GM18870 (cell line): ENCODE data around the gene C1QTNF12.

ENCODE experiments used
- ATAC-seq: cut with Tn5 transposase; IDR thresholded peaks from one replicate; pipeline ENCODE4 v1.9.1; 2021; ENCODE audit warnings: moderate library complexity; ENCODE audit not compliant: unreplicated experiment

Gene C1QTNF12

GRCh38 chr1:1215080-1215676 is 31.3 kb downstream of the C1QTNF12 start:
- no peak for ATAC-seq

- ATAC-seq: no peak
These were observed 32.9 kb downstream of the C1QTNF12 start, which contains the start of gene TNFRSF4 for GRCh38 chr1:1213345-1214265. TSS of gene TNFRSF4 (minus strand) at chr1:1214153. CDS start at chr1:1214127, 26 bp downstream.

GRCh38 chr1:1212780-1213344 is 33.7 kb downstream of the C1QTNF12 start:
- no peak for ATAC-seq

GRCh38 chr1:1211541-1212441 is 34.7 kb downstream of the C1QTNF12 start:
- ATAC-seq: no peak

GRCh38 chr1:1210726-1211540 is 35.6 kb downstream of the C1QTNF12 start:
- ATAC-seq: no peak

GRCh38 chr1:1208713-1209433 is 37.6 kb downstream of the C1QTNF12 start:
- ATAC-seq: no peak

- ATAC-seq: no peak
These were observed 39.0 kb downstream of the C1QTNF12 start for GRCh38 chr1:1207571-1207892.

GRCh38 chr1:1206966-1207531 is 39.5 kb downstream of the C1QTNF12 start:
- no peak for ATAC-seq

GRCh38 chr1:1206376-1206965 is 40.1 kb downstream of the C1QTNF12 start, which contains the start of gene TNFRSF18:
TSS of gene TNFRSF18 (minus strand) at chr1:1206592. CDS start at chr1:1206571, 21 bp downstream.
- ATAC-seq: no peak

GRCh38 chr1:1205769-1206375 is 40.6 kb downstream of the C1QTNF12 start:
- no peak for ATAC-seq

GRCh38 chr1:1204998-1205768 is 41.3 kb downstream of the C1QTNF12 start:
- ATAC-seq: no peak

GRCh38 chr1:1204425-1204920 is 42.0 kb downstream of the C1QTNF12 start:
- no peak for ATAC-seq

- ATAC-seq: no peak
These were observed 42.7 kb downstream of the C1QTNF12 start for GRCh38 chr1:1203561-1204424.

- ATAC-seq: no peak
These were observed 43.5 kb downstream of the C1QTNF12 start for GRCh38 chr1:1202831-1203560.
